ENCODE data around the gene ACTMAP. TPM values are rescaled to one million over a fixed set of nuclear protein-coding genes. Genes with fewer than 3 reads are reported as not detected.

Gene ACTMAP, protein sequence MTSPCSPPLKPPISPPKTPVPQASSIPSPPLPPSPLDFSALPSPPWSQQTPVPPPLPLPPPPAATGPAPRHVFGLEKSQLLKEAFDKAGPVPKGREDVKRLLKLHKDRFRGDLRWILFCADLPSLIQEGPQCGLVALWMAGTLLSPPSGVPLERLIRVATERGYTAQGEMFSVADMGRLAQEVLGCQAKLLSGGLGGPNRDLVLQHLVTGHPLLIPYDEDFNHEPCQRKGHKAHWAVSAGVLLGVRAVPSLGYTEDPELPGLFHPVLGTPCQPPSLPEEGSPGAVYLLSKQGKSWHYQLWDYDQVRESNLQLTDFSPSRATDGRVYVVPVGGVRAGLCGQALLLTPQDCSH
- total RNA-seq (1 to 10 TPM; 7.0 to 7.1 TPM), polyA plus RNA-seq (1 to 10 TPM; 2.5 to 4.6 (median 3.4) TPM), total RNA-seq (1.4 to 3.9 (median 2.5) reads per million in 6 experiments)

DNA sequence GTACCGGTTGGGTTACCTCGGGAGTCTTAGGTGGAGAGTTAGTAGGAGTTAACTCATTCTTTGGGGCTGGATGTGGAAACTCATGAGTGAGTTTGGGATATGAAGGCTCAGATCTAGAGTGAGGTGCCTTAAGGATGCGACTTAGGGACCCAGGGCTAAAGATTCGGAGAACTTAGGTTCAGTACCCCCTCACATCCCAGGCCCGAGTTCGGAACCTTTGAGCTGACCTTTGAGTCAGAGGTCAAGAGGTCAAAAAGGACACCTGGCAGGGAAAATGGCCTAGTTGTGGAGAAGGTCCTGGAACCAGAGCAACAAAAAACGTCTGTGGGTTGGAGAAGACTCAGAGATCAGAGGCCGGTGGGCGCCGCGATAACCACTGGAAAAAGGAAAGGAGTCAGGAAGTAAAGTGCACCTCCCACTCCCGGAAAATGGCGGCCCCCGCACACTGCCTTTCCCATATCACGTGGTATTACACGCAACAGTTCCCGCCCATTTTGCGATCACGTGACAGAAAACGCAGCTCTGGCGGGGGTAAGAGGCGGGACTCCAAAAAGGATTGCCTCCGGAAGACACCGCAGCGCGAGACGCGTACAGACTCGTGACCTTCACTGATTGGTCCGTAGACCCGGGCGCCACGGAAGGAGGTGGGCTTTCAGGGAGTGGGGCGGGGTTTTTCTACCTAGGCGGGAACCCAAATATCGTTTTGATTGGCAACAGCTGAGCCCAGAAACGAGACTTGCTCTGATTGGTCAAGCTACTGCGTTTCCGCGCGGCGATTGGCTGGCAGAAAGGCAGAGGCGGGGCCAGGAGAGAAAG, at the start of gene ACTMAP:
Gene ACTMAP (minus strand): TSS at position 420 of the 816 bp plus-strand sequence. CDS start 674 bp downstream, outside the sequence.
- POLR2A ChIA-PET, result interaction anchor here (0.5 to 4.7 kb wide), 27 partner anchors 8 to 702 kb away, joined by 3 to 115 read pairs (median 4); partner anchors contain the start of genes COQ8B, EGLN2, HNRNPUL1 and ITPKC
- H3K4me1 Mint-ChIP-seq, result peaks cover 28 to 52% (median 47%) of the 10 kb centered on the region in 4 donors
- peak within 1 kb of the TSS; percentile 91 to 100 (median 99) for H3K4me3 Mint-ChIP-seq
- DNase-seq, result peak in 9 of 10 donors; percentile 94 to 100 (median 100)
- H3K27ac Mint-ChIP-seq, result peak within 1 kb of the TSS; percentile 88 to 99 (median 99)
- peaks cover 3 to 15% (median 8%) of the 10 kb centered on the region in 3 donors for H3K36me3 Mint-ChIP-seq
- peak; percentile 87 to 90 for ATAC-seq
- H3K9me3 Mint-ChIP-seq, result no peaks in the 10 kb centered on the region
- no peaks in the 10 kb centered on the region for H3K27me3 Mint-ChIP-seq

DNA sequence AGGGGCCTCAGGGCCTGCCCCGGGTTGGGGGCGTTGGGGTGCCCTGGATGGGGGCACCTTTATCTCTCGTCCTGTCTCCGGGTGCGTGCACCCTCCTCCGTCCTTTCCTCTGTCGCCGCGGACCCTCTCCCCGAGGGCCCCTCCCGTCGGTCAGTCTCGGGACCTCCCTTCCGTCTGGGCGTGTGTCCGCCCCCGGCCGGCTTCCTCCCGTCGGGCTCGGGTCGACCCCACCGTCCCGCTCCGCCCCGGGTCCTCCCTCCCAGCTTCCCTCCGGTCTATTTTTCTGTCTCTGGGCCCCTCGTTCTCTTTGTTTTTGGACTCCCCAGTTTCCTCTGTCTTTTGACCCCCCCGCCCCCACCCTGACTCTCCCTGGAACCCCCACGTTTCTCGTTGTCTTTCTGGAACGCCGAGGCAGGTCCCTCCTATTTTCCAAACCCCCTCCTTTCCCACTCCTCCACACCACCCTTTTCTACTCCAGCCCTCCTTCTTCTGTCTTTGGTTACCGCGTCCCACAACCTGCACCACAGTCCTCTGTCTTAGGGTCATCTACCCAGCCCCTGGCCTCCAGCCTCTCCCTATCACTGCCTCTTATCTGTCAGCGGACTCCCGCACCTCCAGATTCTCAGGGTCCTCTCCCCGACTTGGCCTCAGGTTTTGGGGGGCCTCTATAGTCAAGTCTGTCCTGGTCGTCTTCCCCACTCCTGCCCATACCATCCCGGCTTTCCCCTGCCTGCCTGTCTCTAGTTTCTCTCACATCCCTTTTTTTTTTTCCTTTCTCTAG, 49.5 kb upstream of the ACTMAP start:
- Mint-ChIP-seq H3K27me3 (no peaks in the 10 kb centered on the region), H3K36me3 (peaks cover 0 to 25% (median 5%) of the 10 kb centered on the region in 3 donors), H3K9me3 (peaks cover 0 to 2% (median 0%) of the 10 kb centered on the region in 9 donors), H3K4me1 (peaks cover 47 to 70% (median 64%) of the 10 kb centered on the region in 4 donors), H3K27ac (peak overlapping the region; percentile 91 to 100 (median 98)), H3K4me3 (peak overlapping the region; percentile 89 to 98 (median 94))
- ATAC-seq, result no peak
- peak in 2 of 10 donors; percentile 26 to 30 for DNase-seq
- POLR2A ChIA-PET, result interaction anchor here (0.7 to 17.6 kb wide), 13 partner anchors 8 to 1467 kb away, joined by 3 to 301 read pairs (median 7); partner anchors contain the start of genes ACTMAP, COQ8B, HNRNPUL1 and ITPKC

DNA sequence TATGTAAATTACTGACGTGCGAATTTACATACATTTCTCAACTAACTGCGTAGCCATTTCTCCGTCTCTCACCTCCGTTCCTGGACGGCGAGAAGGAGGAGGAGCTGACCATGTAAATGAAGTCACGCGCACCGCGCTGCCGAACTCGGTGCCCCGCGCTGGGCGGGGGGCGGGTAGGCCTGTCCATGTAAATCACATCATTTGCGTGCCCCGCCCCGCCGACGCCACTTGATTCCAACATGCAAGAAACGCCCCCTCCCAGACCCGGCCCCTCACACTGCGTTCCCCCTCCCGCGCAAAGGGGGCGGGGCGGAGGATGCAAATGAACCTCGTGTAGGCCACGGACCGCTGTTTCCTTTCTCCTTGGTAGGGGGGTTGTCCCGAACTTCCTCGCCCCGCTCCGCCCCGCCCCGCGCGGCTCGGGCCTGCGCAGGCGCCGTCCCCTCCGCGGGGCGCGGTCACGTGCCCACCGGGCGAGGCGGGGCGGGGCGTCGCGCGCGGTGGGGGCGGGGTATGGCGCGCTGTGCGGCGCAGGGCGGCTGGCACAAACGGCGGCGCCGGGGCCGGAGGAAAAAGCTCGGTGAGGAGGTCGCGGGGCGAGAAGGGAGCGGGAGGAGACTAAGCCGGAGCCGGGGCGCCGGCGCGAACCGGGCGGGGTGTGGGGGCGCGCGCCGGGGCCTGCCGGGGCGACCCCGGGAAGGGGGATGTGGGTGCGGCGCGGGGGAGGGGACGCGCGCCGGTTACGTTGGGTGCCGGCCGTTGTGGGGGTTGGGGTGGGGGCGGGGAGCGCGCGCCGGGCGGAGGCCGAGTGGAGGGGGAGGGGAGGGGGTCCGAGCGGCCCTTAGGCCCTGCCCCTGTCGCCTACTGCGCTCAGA, 48.6 kb upstream of the ACTMAP start, which contains the start of gene EGLN2:
Gene EGLN2 (plus strand): TSS at position 509 of the 875 bp plus-strand sequence. CDS start 1,382 bp downstream, outside the sequence.
- peak; percentile 98 to 100 (median 100) for DNase-seq
- Mint-ChIP-seq H3K9me3 (peaks cover 0 to 2% (median 0%) of the 10 kb centered on the region in 9 donors), H3K36me3 (peaks cover 0 to 24% (median 5%) of the 10 kb centered on the region in 3 donors), H3K27me3 (no peaks in the 10 kb centered on the region), H3K4me3 (peak within 1 kb of the TSS; percentile 90 to 99 (median 96)), H3K4me1 (peaks cover 39 to 62% (median 56%) of the 10 kb centered on the region in 4 donors), H3K27ac (peak within 1 kb of the TSS; percentile 98 to 100 (median 100))
- ATAC-seq, result peak; percentile 83 to 84
- POLR2A ChIA-PET, result interaction anchor here (0.6 to 17.6 kb wide), 22 partner anchors 9 to 777 kb away, joined by 3 to 301 read pairs (median 6); partner anchors contain the start of genes ACTMAP, CEACAM21, COQ8B and HNRNPUL1

- Mint-ChIP-seq H3K9me3 (peaks cover 0 to 2% (median 0%) of the 10 kb centered on the region in 9 donors), H3K4me3 (peak overlapping the region; percentile 88 to 99 (median 96)), H3K36me3 (peaks cover 0 to 25% (median 5%) of the 10 kb centered on the region in 3 donors), H3K4me1 (peaks cover 32 to 54% (median 48%) of the 10 kb centered on the region in 4 donors), H3K27ac (peak overlapping the region; percentile 98 to 100 (median 99)), H3K27me3 (no peaks in the 10 kb centered on the region)
- DNase-seq, result peak in 9 of 10 donors; percentile 55 to 88 (median 70)
- ATAC-seq, result peak; percentile 51 to 53
- POLR2A ChIA-PET, result interaction anchor here (0.6 to 17.6 kb wide), 23 partner anchors 10 to 778 kb away, joined by 3 to 301 read pairs (median 6); partner anchors contain the start of genes ACTMAP, CEACAM21, COQ8B and HNRNPUL1
Measured at GRCh38 chr19:40797963-40798682, 47.8 kb upstream of the ACTMAP start.

DNA sequence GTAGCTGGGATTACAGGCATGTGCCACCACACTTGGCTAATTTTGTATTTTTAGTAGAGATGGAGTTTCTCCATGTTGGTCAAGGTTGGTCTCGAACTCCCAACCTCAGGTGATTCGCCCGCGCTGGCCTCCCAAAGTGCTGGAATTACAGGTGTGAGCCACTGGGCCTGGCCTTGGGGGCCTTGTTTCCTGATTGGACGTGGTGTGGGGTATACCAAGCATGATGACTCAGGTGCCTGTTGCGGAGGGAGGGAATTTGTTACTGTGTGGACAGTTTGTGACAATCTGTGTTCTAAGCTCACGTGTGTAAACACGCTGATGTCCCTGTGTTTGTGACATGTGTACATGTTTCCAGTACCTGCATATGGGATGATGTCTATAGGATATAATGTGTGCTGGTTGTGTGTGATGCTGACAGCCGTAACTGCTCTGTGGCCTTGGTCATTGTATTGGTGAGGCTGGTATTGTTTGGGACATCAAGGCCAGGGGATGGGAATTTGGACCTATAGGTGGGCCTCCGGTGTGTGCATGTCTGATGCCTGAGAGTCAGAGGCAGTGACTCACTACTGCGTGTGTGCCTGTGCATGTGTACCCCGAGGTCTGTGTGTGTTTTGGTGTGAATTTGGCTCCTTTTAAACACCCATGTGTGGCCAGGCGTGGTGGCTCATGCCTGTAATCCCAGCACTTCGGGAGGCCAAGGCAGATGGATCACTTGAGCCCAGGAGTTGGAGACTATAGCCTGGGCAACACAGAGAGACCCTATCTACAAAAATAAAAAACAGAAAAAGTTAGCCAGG, 47.1 kb upstream of the ACTMAP start:
- DNase-seq (no peak), ATAC-seq (no peak)
- peaks cover 0 to 2% (median 0%) of the 10 kb centered on the region in 9 donors for H3K9me3 Mint-ChIP-seq
- POLR2A ChIA-PET, result interaction anchor here (0.6 to 17.6 kb wide), 14 partner anchors 11 to 348 kb away, joined by 3 to 301 read pairs (median 10); partner anchors contain the start of genes ACTMAP, COQ8B, ITPKC and MIA
- peaks cover 0 to 30% (median 2%) of the 10 kb centered on the region in 3 donors for H3K36me3 Mint-ChIP-seq
- peak overlapping the region; percentile 98 to 100 (median 99) for H3K27ac Mint-ChIP-seq
- peak overlapping the region; percentile 28 to 98 (median 95) for H3K4me3 Mint-ChIP-seq
- peaks cover 27 to 51% (median 44%) of the 10 kb centered on the region in 4 donors for H3K4me1 Mint-ChIP-seq
- H3K27me3 Mint-ChIP-seq, result no peaks in the 10 kb centered on the region

GRCh38 chr19:40791996-40792395, 41.7 kb upstream of the ACTMAP start:
- Mint-ChIP-seq H3K27ac (peak overlapping the region in 8 of 10 donors; percentile 53 to 79 (median 63)), H3K4me1 (peaks cover 6 to 25% (median 15%) of the 10 kb centered on the region in 4 donors), H3K4me3 (no peak overlapping the region), H3K9me3 (no peaks in the 10 kb centered on the region), H3K36me3 (peaks cover 0 to 45% (median 11%) of the 10 kb centered on the region in 3 donors), H3K27me3 (no peaks in the 10 kb centered on the region)
- no peak for DNase-seq
- ATAC-seq, result no peak
- POLR2A ChIA-PET, result interaction anchor here (2.5 kb wide), 1 partner anchor 14 kb away, joined by 15 read pairs; the partner anchor contains the start of gene RAB4B

GRCh38 chr19:40791349-40791748, 41.1 kb upstream of the ACTMAP start:
- POLR2A ChIA-PET, result interaction anchor here (0.6 to 2.5 kb wide), 2 partner anchors 13 to 147 kb away, joined by 5 to 15 read pairs; partner anchors contain the start of gene RAB4B
- Mint-ChIP-seq H3K27me3 (no peaks in the 10 kb centered on the region), H3K27ac (peak overlapping the region in 6 of 10 donors; percentile 38 to 76 (median 62)), H3K36me3 (peaks cover 0 to 47% (median 11%) of the 10 kb centered on the region in 3 donors), H3K9me3 (no peaks in the 10 kb centered on the region), H3K4me1 (peaks cover 6 to 21% (median 13%) of the 10 kb centered on the region in 4 donors), H3K4me3 (no peak overlapping the region)
- ATAC-seq (no peak), DNase-seq (no peak)

DNA sequence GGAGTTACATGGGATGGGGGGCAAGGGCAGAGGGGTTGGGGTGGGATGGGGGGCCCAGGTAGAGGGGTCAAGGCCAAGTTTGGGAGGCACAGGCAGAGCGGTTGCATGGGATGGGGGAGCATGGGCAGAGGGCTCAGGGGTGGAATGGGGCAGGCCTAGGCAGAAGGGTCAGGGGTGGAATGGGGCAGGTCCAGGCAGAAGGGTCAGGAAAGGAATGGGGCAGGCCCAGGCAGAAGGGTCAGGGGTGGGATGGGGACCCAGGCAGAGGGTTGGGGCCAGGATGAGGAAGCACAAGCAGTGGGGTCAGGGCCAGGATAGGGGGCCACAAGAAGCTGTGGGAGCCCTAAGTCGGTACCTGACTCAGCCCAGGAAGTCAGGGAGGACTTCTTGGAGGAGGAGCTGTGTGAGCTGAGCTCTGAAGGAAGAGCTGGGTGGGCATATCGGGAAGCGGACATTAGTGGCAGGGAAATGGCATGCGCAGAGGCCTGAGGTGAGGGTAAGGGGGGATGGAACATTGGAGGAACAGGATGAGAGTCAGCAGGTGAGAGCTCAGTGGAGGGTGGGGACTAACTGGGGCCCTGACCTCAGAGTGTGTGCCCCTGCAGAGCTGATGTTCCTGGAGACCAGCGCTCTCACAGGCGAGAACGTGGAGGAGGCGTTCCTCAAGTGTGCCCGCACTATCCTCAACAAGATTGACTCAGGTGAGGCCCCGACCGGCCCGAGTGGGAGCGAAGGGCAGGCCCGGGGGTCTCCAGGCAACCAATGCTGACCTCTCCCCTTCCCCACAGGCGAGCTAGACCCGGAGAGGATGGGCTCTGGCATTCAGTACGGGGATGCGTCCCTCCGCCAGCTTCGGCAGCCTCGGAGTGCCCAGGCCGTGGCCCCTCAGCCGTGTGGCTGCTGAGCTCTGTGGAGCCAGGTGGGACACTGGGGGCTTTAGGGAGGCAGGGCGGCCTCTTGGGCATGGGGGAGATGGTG, 36.1 kb upstream of the ACTMAP start:
- DNase-seq (no peak), ATAC-seq (no peak)
- POLR2A ChIA-PET, result interaction anchor here (0.9 to 2.8 kb wide), 4 partner anchors 8 to 33 kb away, joined by 3 to 20 read pairs (median 6); partner anchors contain the start of gene RAB4B
- Mint-ChIP-seq H3K4me3 (no peak overlapping the region), H3K4me1 (peaks cover 8 to 16% (median 11%) of the 10 kb centered on the region in 4 donors), H3K27ac (peak overlapping the region in 2 of 10 donors; percentile 29 to 59), H3K36me3 (peaks cover 0 to 58% (median 13%) of the 10 kb centered on the region in 3 donors), H3K9me3 (no peaks in the 10 kb centered on the region), H3K27me3 (no peaks in the 10 kb centered on the region)

All from naive thymus-derived CD8-positive, alpha-beta T cell (primary cell).